ENCODE measurements around the gene ROGDI.

Gene ROGDI

DNA sequence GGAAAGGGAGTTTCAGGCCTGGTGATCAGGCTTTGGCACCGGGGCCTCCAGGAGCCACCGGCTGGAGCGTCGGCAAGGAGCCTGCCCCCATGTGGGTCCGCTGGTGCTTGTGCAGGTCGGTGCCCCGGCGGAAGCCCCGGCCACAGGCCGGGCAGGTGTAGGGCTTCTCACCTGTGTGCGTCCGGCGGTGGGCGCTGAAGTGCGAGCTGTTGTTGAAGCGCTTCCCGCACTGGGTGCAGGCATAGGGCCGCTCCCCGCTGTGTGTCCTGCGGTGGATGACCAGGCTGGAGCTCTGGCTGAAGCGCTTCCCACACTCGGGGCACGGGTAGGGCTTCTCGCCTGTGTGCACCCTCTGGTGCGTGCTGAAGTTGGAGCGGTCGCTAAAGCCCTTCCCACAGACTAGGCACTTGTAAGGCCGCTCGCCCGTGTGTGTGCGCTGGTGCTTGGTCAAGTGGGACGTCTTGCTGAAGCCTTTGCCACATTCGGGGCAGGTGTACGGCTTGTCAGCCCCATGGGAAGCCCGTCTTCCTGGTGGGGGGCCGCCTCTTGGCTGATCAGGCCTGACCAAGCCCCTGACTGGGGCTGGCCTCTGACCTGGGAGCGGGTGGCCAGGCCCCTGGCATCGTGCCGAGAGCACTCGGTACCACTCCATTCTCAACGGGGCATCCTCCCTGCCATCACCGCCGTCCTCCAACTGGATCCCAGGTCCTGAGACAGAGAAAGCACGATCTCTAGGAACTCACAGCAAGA is 49.9 kb downstream of the ROGDI start:
- no peak for DNase-seq (ENCODE audit: extremely low spot score)
- ChIA-PET POLR2A (no interaction called here), CTCF (no interaction called here)
- no peak for TF ChIP-seq ARNT (IDR thresholded peaks at IDR 0.05)
- no peak for TF ChIP-seq BHLHE40 (IDR thresholded peaks at IDR 0.05; ENCODE audit: borderline replicate concordance)
- no peak for TF ChIP-seq FOXA1 (IDR thresholded peaks at IDR 0.05)
- TF ChIP-seq TARDBP (IDR thresholded peaks at IDR 0.05): no peak
- no peak for TF ChIP-seq ZNF384 (IDR thresholded peaks at IDR 0.05)
- TF ChIP-seq L3MBTL2 (conservative IDR thresholded peaks at IDR 0.05): no peak
- no peak for TF ChIP-seq SP1 (IDR thresholded peaks at IDR 0.05)
- TF ChIP-seq SUZ12 (IDR thresholded peaks at IDR 0.05): no peak
- no peak for TF ChIP-seq NFRKB (IDR thresholded peaks at IDR 0.05)
- no peak for TF ChIP-seq FOXM1 (IDR thresholded peaks at IDR 0.05; ENCODE audit: borderline replicate concordance)
- no peak for TF ChIP-seq LEF1 (IDR thresholded peaks at IDR 0.05; ENCODE audit: borderline replicate concordance)
- TF ChIP-seq, protein P1, sequence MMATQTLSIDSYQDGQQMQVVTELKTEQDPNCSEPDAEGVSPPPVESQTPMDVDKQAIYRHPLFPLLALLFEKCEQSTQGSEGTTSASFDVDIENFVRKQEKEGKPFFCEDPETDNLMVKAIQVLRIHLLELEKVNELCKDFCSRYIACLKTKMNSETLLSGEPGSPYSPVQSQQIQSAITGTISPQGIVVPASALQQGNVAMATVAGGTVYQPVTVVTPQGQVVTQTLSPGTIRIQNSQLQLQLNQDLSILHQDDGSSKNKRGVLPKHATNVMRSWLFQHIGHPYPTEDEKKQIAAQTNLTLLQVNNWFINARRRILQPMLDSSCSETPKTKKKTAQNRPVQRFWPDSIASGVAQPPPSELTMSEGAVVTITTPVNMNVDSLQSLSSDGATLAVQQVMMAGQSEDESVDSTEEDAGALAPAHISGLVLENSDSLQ (IDR thresholded peaks at IDR 0.05): no peak
- no peak for TF ChIP-seq HDGF (IDR thresholded peaks at IDR 0.05; ENCODE audit: borderline replicate concordance)
- no peak for TF ChIP-seq ELF4 (IDR thresholded peaks at IDR 0.05)
- no peak for TF ChIP-seq FOXK2 (IDR thresholded peaks at IDR 0.05)
- TF ChIP-seq CTBP1 (IDR thresholded peaks at IDR 0.05; ENCODE audit: borderline replicate concordance): no peak

DNA sequence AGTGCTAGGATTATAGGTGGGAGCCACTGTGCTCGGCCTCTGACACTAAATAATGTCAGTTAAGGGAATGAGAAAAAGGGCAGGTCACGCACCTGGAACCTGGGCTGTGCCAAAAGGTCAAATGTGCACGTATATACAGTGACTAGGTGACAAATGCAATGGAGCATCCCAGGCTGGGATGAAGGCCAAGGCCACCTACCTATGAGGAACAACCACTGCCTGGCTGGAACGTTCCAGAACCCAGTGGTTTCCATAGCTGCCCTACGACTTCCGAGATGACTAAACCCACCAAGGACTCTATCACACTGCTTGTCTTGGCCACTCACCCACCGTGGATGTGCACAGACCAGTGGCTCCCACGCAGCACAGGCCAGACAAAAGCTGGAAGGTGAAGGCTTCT is 51.5 kb downstream of the ROGDI start:
- no peak for DNase-seq (ENCODE audit: extremely low spot score)
- TF ChIP-seq NFRKB (IDR thresholded peaks at IDR 0.05) (no peak), FOXM1 (IDR thresholded peaks at IDR 0.05; ENCODE audit: borderline replicate concordance) (no peak), FOXA1 (IDR thresholded peaks at IDR 0.05) (no peak), SP1 (IDR thresholded peaks at IDR 0.05) (no peak), BHLHE40 (IDR thresholded peaks at IDR 0.05; ENCODE audit: borderline replicate concordance) (no peak), SUZ12 (IDR thresholded peaks at IDR 0.05) (no peak)
- TF ChIP-seq, protein P1 (IDR thresholded peaks at IDR 0.05): no peak
- CTCF ChIA-PET: interaction anchor here (0.6 kb wide), 1 partner anchor 16 kb away, joined by 3 read pairs; no protein-coding TSS in a partner anchor
- POLR2A ChIA-PET: no interaction called here

DNA sequence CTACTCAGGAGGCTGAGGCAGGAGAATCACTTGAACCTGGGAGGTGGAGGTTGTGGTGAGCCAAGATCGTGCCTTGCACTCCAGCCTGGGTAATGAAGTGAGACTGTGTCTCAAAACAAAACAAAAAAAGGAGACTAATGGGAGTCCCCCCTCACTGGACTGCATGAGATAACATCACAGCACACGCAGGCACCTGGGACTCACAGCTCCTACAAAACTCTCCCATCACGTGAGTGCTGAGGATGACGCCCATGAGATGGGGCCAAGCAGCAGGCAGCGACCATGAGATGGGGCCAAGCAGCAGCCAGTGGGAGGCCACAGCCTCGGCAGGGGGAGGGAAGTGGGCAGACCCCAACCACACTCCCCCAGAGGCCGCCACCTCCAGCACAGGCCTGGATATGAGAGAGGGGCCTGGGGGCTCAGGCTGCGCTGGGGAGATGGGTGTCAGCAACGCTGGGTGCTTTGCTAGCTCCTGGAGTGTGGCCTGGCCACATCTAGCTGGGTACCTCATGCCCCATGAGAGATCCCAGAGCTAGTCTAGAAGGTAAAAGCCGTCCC is 52.7 kb downstream of the ROGDI start:
- ChIA-PET CTCF (no interaction called here), POLR2A (interaction anchor here (1.1 kb wide), 1 partner anchor 228 kb away, joined by 3 read pairs; no protein-coding TSS in a partner anchor)
- TF ChIP-seq ARNT (IDR thresholded peaks at IDR 0.05) (no peak), FOXA1 (IDR thresholded peaks at IDR 0.05) (no peak), FOXK2 (IDR thresholded peaks at IDR 0.05) (no peak), LEF1 (IDR thresholded peaks at IDR 0.05; ENCODE audit: borderline replicate concordance) (no peak), TARDBP (IDR thresholded peaks at IDR 0.05) (no peak), HDGF (IDR thresholded peaks at IDR 0.05; ENCODE audit: borderline replicate concordance) (no peak), ZNF384 (IDR thresholded peaks at IDR 0.05) (no peak), CTBP1 (IDR thresholded peaks at IDR 0.05; ENCODE audit: borderline replicate concordance) (no peak), FOXM1 (IDR thresholded peaks at IDR 0.05; ENCODE audit: borderline replicate concordance) (no peak), NFRKB (IDR thresholded peaks at IDR 0.05) (no peak), ELF4 (IDR thresholded peaks at IDR 0.05) (no peak), SP1 (IDR thresholded peaks at IDR 0.05) (no peak), L3MBTL2 (conservative IDR thresholded peaks at IDR 0.05) (no peak), BHLHE40 (IDR thresholded peaks at IDR 0.05; ENCODE audit: borderline replicate concordance) (no peak), SUZ12 (IDR thresholded peaks at IDR 0.05) (no peak)
- TF ChIP-seq, protein P1 (IDR thresholded peaks at IDR 0.05): no peak
- no peak for DNase-seq (ENCODE audit: extremely low spot score)

- DNase-seq (ENCODE audit: extremely low spot score): no peak
- ChIA-PET CTCF (no interaction called here), POLR2A (no interaction called here)
- no peak for TF ChIP-seq HDGF (IDR thresholded peaks at IDR 0.05; ENCODE audit: borderline replicate concordance)
- TF ChIP-seq CTBP1 (IDR thresholded peaks at IDR 0.05; ENCODE audit: borderline replicate concordance): no peak
- no peak for TF ChIP-seq BHLHE40 (IDR thresholded peaks at IDR 0.05; ENCODE audit: borderline replicate concordance)
- TF ChIP-seq FOXM1 (IDR thresholded peaks at IDR 0.05; ENCODE audit: borderline replicate concordance): no peak
- TF ChIP-seq NFRKB (IDR thresholded peaks at IDR 0.05): no peak
- no peak for TF ChIP-seq FOXA1 (IDR thresholded peaks at IDR 0.05)
- TF ChIP-seq ELF4 (IDR thresholded peaks at IDR 0.05): no peak
- no peak for TF ChIP-seq LEF1 (IDR thresholded peaks at IDR 0.05; ENCODE audit: borderline replicate concordance)
- TF ChIP-seq TARDBP (IDR thresholded peaks at IDR 0.05): no peak
- TF ChIP-seq SUZ12 (IDR thresholded peaks at IDR 0.05): no peak
- TF ChIP-seq ZNF384 (IDR thresholded peaks at IDR 0.05): no peak
- TF ChIP-seq, protein P1 (IDR thresholded peaks at IDR 0.05): no peak
- TF ChIP-seq FOXK2 (IDR thresholded peaks at IDR 0.05): no peak
- no peak for TF ChIP-seq L3MBTL2 (conservative IDR thresholded peaks at IDR 0.05)
- no peak for TF ChIP-seq ARNT (IDR thresholded peaks at IDR 0.05)
- no peak for TF ChIP-seq SP1 (IDR thresholded peaks at IDR 0.05)
Observed at GRCh38 chr16:4748682-4749411, 53.6 kb downstream of the ROGDI start.
